K562 (cell line): ENCODE measurements around the gene DNASE1L1. TPM values are rescaled to one million over a fixed set of nuclear protein-coding genes. Genes with fewer than 3 reads are reported as not detected.
A peak's percentile ranks its signal among the peaks of the same experiment; 100 is the strongest.

ENCODE experiments used
- BDP1 ChIP-seq: IDR thresholded peaks from 3 replicates; pipeline ENCODE4 v1.6.1; 2011; ENCODE audit not compliant: insufficient read length, insufficient read depth
- HMG20A ChIP-seq: fragments of 450-650 bp; formaldehyde crosslinking; conservative IDR thresholded peaks from 2 replicates; pipeline ENCODE4 v1.4.0; 2020; ENCODE audit warnings: mild to moderate bottlenecking, mixed read lengths
- NCOA2 ChIP-seq, 2 experiments: fragments of 450-650 bp; IDR thresholded peaks; 2 replicates each; pipeline ENCODE4 v1.6.1; 2018; ENCODE audit warnings: mild to moderate bottlenecking in 2 of 2, moderate library complexity in 1 of 2; ENCODE audit not compliant: partially characterized antibody in 2 of 2
- NELFE ChIP-seq: IDR thresholded peaks from 2 replicates; pipeline ENCODE4 v1.6.1; 2011; ENCODE audit warnings: mild to moderate bottlenecking; ENCODE audit not compliant: insufficient read depth, insufficient read length
- NR1H2 ChIP-seq: sonication (generic); formaldehyde crosslinking; IDR thresholded peaks from 2 replicates; pipeline ENCODE4 v1.4.0; 2020; ENCODE audit warnings: mild to moderate bottlenecking, missing genetic modification reagents
- TAF1 ChIP-seq: IDR thresholded peaks from 2 replicates; pipeline ENCODE4 v1.6.1; 2011; ENCODE audit warnings: mild to moderate bottlenecking, low read length, moderate library complexity; ENCODE audit not compliant: insufficient read depth, control insufficient read depth, severe bottlenecking; ENCODE audit errors: extremely low read depth
- XRCC4 ChIP-seq: IDR thresholded peaks from one replicate; pipeline ENCODE4 v1.6.1; 2011; ENCODE audit not compliant: insufficient read depth, insufficient read length; ENCODE audit errors: extremely low read depth
- YBX1 ChIP-seq: fragments of 450-650 bp; IDR thresholded peaks from 2 replicates; pipeline ENCODE4 v1.7.1; 2016; ENCODE audit warnings: mild to moderate bottlenecking
- ZBED1 ChIP-seq: IDR thresholded peaks from 2 replicates; pipeline ENCODE4 v1.6.1; 2014
- ZNF3 ChIP-seq: fragments of 250-450 bp; sonication (Bioruptor Pico); IDR thresholded peaks from 2 replicates; pipeline ENCODE4 v1.5.0; 2021; ENCODE audit warnings: mild to moderate bottlenecking, moderate library complexity
- polyA plus RNA-seq, 8 experiments: library from polyadenylated mRNA; depleted of rRNA in 4 of 8; stranded (reverse) in 5 of 8; unstranded in 3 of 8; fragments of >200 nt; fragmentation: Nextera tagmentation in 2 of 8; fragmentation: Illumina TruSeq in 1 of 8; extraction: Ambion mirVana in 2 of 8; extraction: Trizol in 1 of 8; gene quantifications; 2 replicates each; pipeline versions ENCODE4 v1.2.1 to v1.2.3, GENCODE V29; 2011 to 2014; ENCODE audit warnings: inconsistent platforms in 1 of 8, missing spikeins in 1 of 8
- total RNA-seq, 7 experiments: library from RNA; depleted of rRNA in 6 of 7; stranded (reverse); fragments of >200 nt in 6 of 7; fragmentation: Illumina TruSeq in 2 of 7; extraction: Trizol in 2 of 7; gene quantifications; 2 replicates each; pipeline versions ENCODE4 v1.2.1 to v1.2.3, GENCODE V29; 2011 to 2021; ENCODE audit warnings: low replicate concordance in 1 of 7
- TF ChIP-seq, protein P1 (sequence below): sonication (generic); formaldehyde crosslinking; IDR thresholded peaks from 2 replicates; pipeline ENCODE4 v1.8.0; 2022; ENCODE audit warnings: mild to moderate bottlenecking, missing genetic modification reagents
- TF ChIP-seq, protein P2 (sequence below), 2 experiments: fragments of 450-650 bp; IDR thresholded peaks; 2 replicates each; pipeline ENCODE4 v1.6.1; 2016
- TF ChIP-seq, protein P3 (sequence below), 2 experiments: fragments of 450-650 bp; formaldehyde crosslinking in 1 of 2; IDR thresholded peaks; 2 replicates each; pipeline versions ENCODE4 v1.4.0 to v1.6.1; 2014 to 2020; ENCODE audit warnings: mild to moderate bottlenecking in 2 of 2, borderline replicate concordance in 1 of 2, low read depth in 1 of 2
- TF ChIP-seq, protein P4 (sequence below): fragments of 250-450 bp; sonication (Bioruptor Pico); IDR thresholded peaks from 2 replicates; pipeline ENCODE4 v1.8.0; 2021; ENCODE audit warnings: moderate library complexity, mild to moderate bottlenecking, inconsistent platforms
- TF ChIP-seq, protein P5 (sequence below): fragments of 450-650 bp; formaldehyde crosslinking; IDR thresholded peaks from 2 replicates; pipeline ENCODE4 v1.4.0; 2020; ENCODE audit warnings: mild to moderate bottlenecking, moderate library complexity

The DNASE1L1 gene
- total and polyA plus RNA-seq, 9 of the 15 experiments (the other 6 are each of a cell fraction or from before 2014, with no cell fraction given), result 0.73 to 12.6 (median 7.9) TPM

DNA sequence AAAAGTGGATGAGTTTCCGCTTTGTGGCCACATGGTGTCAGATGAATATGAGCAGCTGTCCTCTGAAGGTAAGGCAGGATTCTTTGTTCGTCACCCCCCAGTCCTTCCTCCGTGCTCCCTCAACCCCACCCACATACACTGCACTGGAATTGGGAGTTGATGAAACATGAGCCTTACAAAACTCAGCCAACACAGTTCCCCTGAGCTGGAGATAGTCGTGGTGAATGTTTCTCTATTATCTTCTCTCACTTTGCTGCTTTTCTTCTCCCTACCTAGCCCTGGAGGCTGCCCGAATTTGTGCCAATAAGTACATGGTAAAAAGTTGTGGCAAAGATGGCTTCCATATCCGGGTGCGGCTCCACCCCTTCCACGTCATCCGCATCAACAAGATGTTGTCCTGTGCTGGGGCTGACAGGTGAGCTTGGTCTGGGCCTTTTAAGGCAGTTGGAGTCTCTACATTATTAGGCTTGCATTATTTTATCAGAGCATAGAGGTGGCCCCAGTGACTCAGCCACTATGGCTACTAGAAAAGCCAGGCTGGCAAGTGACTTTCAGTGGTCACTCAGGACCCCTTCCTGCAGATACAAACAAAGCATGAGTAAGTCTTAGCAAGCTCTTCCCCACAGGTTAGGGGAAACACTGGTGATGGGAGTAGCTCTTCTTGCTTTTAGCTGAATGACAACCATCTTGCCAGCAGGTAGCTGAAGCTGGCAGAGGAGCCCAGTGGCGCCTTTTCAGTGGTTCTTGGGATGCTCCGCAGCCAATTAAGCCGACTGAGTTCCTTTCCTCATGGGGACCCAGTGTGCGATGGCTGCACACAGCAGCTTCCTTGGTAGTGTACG, 9.3 kb downstream of the DNASE1L1 start (continued):
- TF ChIP-seq, protein P1, sequence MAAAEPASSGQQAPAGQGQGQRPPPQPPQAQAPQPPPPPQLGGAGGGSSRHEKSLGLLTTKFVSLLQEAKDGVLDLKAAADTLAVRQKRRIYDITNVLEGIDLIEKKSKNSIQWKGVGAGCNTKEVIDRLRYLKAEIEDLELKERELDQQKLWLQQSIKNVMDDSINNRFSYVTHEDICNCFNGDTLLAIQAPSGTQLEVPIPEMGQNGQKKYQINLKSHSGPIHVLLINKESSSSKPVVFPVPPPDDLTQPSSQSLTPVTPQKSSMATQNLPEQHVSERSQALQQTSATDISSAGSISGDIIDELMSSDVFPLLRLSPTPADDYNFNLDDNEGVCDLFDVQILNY, result 0 out of 2 replicates have a peak, but pooled peaks have one; percentile 58
- TF ChIP-seq NR1H2 (no peak), XRCC4 (no peak), ZBED1 (no peak), NCOA2 (IDR thresholded peaks at IDR 0.05; ENCODE audit: partially characterized antibody in 2 of 2) (no peak), YBX1 (no peak), ZNF3 (CRISPR knock-in tag) (no peak), HMG20A (no peak), BDP1 (no peak), NELFE (no peak), TAF1 (no peak)
- TF ChIP-seq, protein P2, sequence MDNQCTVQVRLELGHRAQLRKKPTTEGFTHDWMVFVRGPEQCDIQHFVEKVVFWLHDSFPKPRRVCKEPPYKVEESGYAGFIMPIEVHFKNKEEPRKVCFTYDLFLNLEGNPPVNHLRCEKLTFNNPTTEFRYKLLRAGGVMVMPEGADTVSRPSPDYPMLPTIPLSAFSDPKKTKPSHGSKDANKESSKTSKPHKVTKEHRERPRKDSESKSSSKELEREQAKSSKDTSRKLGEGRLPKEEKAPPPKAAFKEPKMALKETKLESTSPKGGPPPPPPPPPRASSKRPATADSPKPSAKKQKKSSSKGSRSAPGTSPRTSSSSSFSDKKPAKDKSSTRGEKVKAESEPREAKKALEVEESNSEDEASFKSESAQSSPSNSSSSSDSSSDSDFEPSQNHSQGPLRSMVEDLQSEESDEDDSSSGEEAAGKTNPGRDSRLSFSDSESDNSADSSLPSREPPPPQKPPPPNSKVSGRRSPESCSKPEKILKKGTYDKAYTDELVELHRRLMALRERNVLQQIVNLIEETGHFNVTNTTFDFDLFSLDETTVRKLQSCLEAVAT (IDR thresholded peaks at IDR 0.05), result no peak
- TF ChIP-seq, protein P3, sequence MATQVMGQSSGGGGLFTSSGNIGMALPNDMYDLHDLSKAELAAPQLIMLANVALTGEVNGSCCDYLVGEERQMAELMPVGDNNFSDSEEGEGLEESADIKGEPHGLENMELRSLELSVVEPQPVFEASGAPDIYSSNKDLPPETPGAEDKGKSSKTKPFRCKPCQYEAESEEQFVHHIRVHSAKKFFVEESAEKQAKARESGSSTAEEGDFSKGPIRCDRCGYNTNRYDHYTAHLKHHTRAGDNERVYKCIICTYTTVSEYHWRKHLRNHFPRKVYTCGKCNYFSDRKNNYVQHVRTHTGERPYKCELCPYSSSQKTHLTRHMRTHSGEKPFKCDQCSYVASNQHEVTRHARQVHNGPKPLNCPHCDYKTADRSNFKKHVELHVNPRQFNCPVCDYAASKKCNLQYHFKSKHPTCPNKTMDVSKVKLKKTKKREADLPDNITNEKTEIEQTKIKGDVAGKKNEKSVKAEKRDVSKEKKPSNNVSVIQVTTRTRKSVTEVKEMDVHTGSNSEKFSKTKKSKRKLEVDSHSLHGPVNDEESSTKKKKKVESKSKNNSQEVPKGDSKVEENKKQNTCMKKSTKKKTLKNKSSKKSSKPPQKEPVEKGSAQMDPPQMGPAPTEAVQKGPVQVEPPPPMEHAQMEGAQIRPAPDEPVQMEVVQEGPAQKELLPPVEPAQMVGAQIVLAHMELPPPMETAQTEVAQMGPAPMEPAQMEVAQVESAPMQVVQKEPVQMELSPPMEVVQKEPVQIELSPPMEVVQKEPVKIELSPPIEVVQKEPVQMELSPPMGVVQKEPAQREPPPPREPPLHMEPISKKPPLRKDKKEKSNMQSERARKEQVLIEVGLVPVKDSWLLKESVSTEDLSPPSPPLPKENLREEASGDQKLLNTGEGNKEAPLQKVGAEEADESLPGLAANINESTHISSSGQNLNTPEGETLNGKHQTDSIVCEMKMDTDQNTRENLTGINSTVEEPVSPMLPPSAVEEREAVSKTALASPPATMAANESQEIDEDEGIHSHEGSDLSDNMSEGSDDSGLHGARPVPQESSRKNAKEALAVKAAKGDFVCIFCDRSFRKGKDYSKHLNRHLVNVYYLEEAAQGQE (IDR thresholded peaks at IDR 0.05; ENCODE audit: borderline replicate concordance), result no peak
- TF ChIP-seq, protein P3 (CRISPR knock-in tag; IDR thresholded peaks at IDR 0.05; ENCODE audit: low read depth), result no peak
- TF ChIP-seq, protein P4, sequence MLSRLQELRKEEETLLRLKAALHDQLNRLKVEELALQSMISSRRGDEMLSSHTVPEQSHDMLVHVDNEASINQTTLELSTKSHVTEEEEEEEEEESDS (CRISPR knock-in tag), result no peak
- TF ChIP-seq, protein P5, sequence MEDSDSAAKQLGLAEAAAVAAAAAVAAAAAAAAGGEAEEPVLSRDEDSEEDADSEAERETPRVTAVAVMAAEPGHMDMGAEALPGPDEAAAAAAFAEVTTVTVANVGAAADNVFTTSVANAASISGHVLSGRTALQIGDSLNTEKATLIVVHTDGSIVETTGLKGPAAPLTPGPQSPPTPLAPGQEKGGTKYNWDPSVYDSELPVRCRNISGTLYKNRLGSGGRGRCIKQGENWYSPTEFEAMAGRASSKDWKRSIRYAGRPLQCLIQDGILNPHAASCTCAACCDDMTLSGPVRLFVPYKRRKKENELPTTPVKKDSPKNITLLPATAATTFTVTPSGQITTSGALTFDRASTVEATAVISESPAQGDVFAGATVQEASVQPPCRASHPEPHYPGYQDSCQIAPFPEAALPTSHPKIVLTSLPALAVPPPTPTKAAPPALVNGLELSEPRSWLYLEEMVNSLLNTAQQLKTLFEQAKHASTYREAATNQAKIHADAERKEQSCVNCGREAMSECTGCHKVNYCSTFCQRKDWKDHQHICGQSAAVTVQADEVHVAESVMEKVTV, result no peak
